Trophoblast cell (in vitro differentiated cells and primary cell): ENCODE data around the gene HRH3.
A peak's percentile ranks its signal among the peaks of the same experiment; 100 is the strongest.

Source experiments
- DNase-seq, 2 donors: peaks; one replicate each; pipeline ENCODE4 v3.0.0-alpha.2; 2016
- H2AFZ ChIP-seq: 2 replicates; pipeline ENCODE4 v1.6.1; 2013; ENCODE audit warnings: low read length, moderate library complexity, mild to moderate bottlenecking; ENCODE audit not compliant: insufficient read depth, poor library complexity
- H2AK5ac ChIP-seq: 2 replicates; pipeline ENCODE4 v1.6.1; 2013; ENCODE audit warnings: mild to moderate bottlenecking, low read length
- H2BK120ac ChIP-seq: 2 replicates; pipeline ENCODE4 v1.6.1; 2013; ENCODE audit warnings: low read length, mild to moderate bottlenecking, moderate library complexity; ENCODE audit not compliant: insufficient read depth, poor library complexity
- H2BK12ac ChIP-seq: 2 replicates; pipeline ENCODE4 v1.6.1; 2013; ENCODE audit warnings: mild to moderate bottlenecking, low read length, moderate library complexity
- H2BK5ac ChIP-seq: 2 replicates; pipeline ENCODE4 v1.6.1; 2013; ENCODE audit warnings: low read length, low read depth, moderate library complexity, mild to moderate bottlenecking; ENCODE audit not compliant: poor library complexity
- H3K14ac ChIP-seq: 2 replicates; pipeline ENCODE4 v1.6.1; 2013; ENCODE audit warnings: mild to moderate bottlenecking, low read length
- H3K18ac ChIP-seq: 2 replicates; pipeline ENCODE4 v1.6.1; 2013; ENCODE audit warnings: mild to moderate bottlenecking, low read length
- H3K23ac ChIP-seq: 2 replicates; pipeline ENCODE4 v1.6.1; 2013; ENCODE audit warnings: low read length
- H3K27ac ChIP-seq: 2 replicates; pipeline ENCODE4 v1.5.1; 2013; ENCODE audit warnings: low read depth, mild to moderate bottlenecking, inconsistent platforms, low read length, moderate library complexity
- H3K27me3 ChIP-seq: 2 replicates; pipeline ENCODE4 v1.6.1; 2013; ENCODE audit warnings: inconsistent platforms, mild to moderate bottlenecking, low read length, moderate library complexity; ENCODE audit not compliant: insufficient read depth
- H3K36me3 ChIP-seq, 2 experiments: 1 replicate in 1 of 2; 2 replicates in 1 of 2; pipeline ENCODE4 v1.6.1; 2013; ENCODE audit warnings: low read length in 2 of 2, mild to moderate bottlenecking in 2 of 2, moderate library complexity in 1 of 2; ENCODE audit not compliant: insufficient read depth in 2 of 2, control insufficient read depth in 1 of 2
- H3K4ac ChIP-seq: 2 replicates; pipeline ENCODE4 v1.6.1; 2013; ENCODE audit warnings: low read depth, mild to moderate bottlenecking, low read length, moderate library complexity
- H3K4me1 ChIP-seq, 2 experiments: 1 replicate in 1 of 2; 2 replicates in 1 of 2; pipeline ENCODE4 v1.6.1; 2013; ENCODE audit warnings: low read length in 2 of 2, mild to moderate bottlenecking in 2 of 2, moderate library complexity in 1 of 2; ENCODE audit not compliant: insufficient read depth in 2 of 2, control insufficient read depth in 1 of 2
- H3K4me2 ChIP-seq: 2 replicates; pipeline ENCODE4 v1.6.1; 2013; ENCODE audit warnings: inconsistent platforms, mild to moderate bottlenecking, low read length, moderate library complexity
- H3K4me3 ChIP-seq: 2 replicates; pipeline ENCODE4 v1.5.1; 2013; ENCODE audit warnings: mild to moderate bottlenecking, low read depth, low read length, inconsistent platforms
- H3K79me1 ChIP-seq: one replicate; pipeline ENCODE4 v1.6.1; 2013; ENCODE audit warnings: low read length
- H3K79me2 ChIP-seq: 2 replicates; pipeline ENCODE4 v1.6.1; 2013; ENCODE audit warnings: low read length, mild to moderate bottlenecking; ENCODE audit not compliant: control insufficient read depth, insufficient read depth, poor library complexity
- H3K9ac ChIP-seq: 2 replicates; pipeline ENCODE4 v1.6.1; 2013; ENCODE audit warnings: mild to moderate bottlenecking, low read length
- H3K9me3 ChIP-seq: 2 replicates; pipeline ENCODE4 v1.6.1; 2013; ENCODE audit warnings: low read depth, mild to moderate bottlenecking, control low read depth, inconsistent platforms, low read length; ENCODE audit not compliant: insufficient read depth
- H4K12ac ChIP-seq: 2 replicates; pipeline ENCODE4 v1.6.1; 2013; ENCODE audit warnings: low read depth, mild to moderate bottlenecking, low read length, moderate library complexity
- H4K8ac ChIP-seq: 2 replicates; pipeline ENCODE4 v1.6.1; 2013; ENCODE audit warnings: low read depth, mild to moderate bottlenecking, low read length, moderate library complexity
- H4K91ac ChIP-seq: one replicate; pipeline ENCODE4 v1.6.1; 2013; ENCODE audit warnings: low read depth, mild to moderate bottlenecking, low read length, moderate library complexity
- WGBS: extraction: QIAGEN DNeasy Blood & Tissue Kit; methylation state at CpG from one replicate; pipeline ENCODE4 v1.1.7; 2013; ENCODE audit warnings: missing lambda C conversion rate; ENCODE audit not compliant: insufficient read length, insufficient coverage; ENCODE audit errors: extremely low coverage; 5-methylcytosine and 5-hydroxymethylcytosine counted together

Gene HRH3

GRCh38 chr20:62267543-62267942 lies 47.5 kb upstream of the HRH3 start:
- peak; percentile 77 to 86 for DNase-seq
- Histone ChIP-seq H3K9ac (no peak overlapping the region), H2BK120ac (no peak overlapping the region)

DNA sequence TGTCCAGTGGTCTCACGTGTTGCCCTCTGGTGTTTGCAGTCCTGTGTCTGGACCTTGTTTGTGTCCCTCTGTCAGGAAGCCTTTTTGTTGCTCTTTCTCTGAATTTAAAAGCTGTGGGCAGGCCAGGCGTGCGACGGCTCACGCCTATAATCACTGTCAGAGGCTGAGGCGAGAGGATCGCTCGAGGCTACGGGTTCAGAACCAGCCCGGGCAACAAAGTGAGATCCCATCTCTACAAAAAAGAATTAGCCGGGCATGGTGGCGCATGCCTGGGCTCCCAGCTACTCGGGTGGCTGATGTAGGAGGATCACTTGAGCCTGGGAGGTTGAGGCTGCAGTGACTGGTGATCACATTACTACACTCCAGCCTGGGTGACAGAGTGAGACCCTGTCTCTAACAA lies 46.8 kb upstream of the HRH3 start:
- no peak overlapping the region for H4K91ac ChIP-seq
- H2AFZ ChIP-seq, result no peak overlapping the region
- peaks cover 5% of the 10 kb centered on the region for H3K9me3 ChIP-seq
- H2BK5ac ChIP-seq, result peak overlapping the region; percentile 35
- H3K23ac ChIP-seq, result no peak overlapping the region
- peak overlapping the region; percentile 13 for H3K14ac ChIP-seq
- no peak overlapping the region for H3K4ac ChIP-seq
- H3K27ac ChIP-seq, result peak overlapping the region; percentile 68
- H3K79me1 ChIP-seq, result peaks cover 11% of the 10 kb centered on the region
- H4K12ac ChIP-seq, result no peak overlapping the region
- H2BK120ac ChIP-seq, result peak overlapping the region; percentile 3
- H2AK5ac ChIP-seq, result no peak overlapping the region
- H4K8ac ChIP-seq, result no peak overlapping the region
- H3K27me3 ChIP-seq, result no peaks in the 10 kb centered on the region
- no CpG with 5 or more reads among the region's 13 CpGs for WGBS
- H3K79me2 ChIP-seq, result peaks cover 4% of the 10 kb centered on the region
- no peak overlapping the region for H2BK12ac ChIP-seq
- peaks cover 17 to 21% of the 10 kb centered on the region in 2 experiments for H3K4me1 ChIP-seq
- no peak overlapping the region for H3K4me3 ChIP-seq
- no peak overlapping the region for H3K9ac ChIP-seq
- no peak overlapping the region for H3K4me2 ChIP-seq
- H3K36me3 ChIP-seq, result peaks cover 48 to 52% of the 10 kb centered on the region in 2 experiments
- peak; percentile 57 to 76 for DNase-seq
- no peak overlapping the region for H3K18ac ChIP-seq

More at GRCh38 chr20:62267543-62267942, 47.5 kb upstream of the HRH3 start:
- Histone ChIP-seq H4K91ac (no peak overlapping the region), H2BK5ac (no peak overlapping the region), H4K8ac (no peak overlapping the region), H3K4me2 (no peak overlapping the region), H3K4me1 (peaks cover 17 to 21% of the 10 kb centered on the region in 2 experiments), H3K79me2 (peaks cover 4% of the 10 kb centered on the region), H2BK12ac (no peak overlapping the region), H3K4me3 (no peak overlapping the region), H3K18ac (no peak overlapping the region), H3K79me1 (peaks cover 11% of the 10 kb centered on the region), H3K23ac (no peak overlapping the region), H3K4ac (no peak overlapping the region), H3K36me3 (peaks cover 48 to 52% of the 10 kb centered on the region in 2 experiments), H3K27ac (peak overlapping the region; percentile 68), H4K12ac (no peak overlapping the region), H3K9me3 (peaks cover 5% of the 10 kb centered on the region), H3K14ac (no peak overlapping the region), H3K27me3 (no peaks in the 10 kb centered on the region), H2AFZ (no peak overlapping the region), H2AK5ac (no peak overlapping the region)
- no CpG with 5 or more reads among the region's 10 CpGs for WGBS

DNA sequence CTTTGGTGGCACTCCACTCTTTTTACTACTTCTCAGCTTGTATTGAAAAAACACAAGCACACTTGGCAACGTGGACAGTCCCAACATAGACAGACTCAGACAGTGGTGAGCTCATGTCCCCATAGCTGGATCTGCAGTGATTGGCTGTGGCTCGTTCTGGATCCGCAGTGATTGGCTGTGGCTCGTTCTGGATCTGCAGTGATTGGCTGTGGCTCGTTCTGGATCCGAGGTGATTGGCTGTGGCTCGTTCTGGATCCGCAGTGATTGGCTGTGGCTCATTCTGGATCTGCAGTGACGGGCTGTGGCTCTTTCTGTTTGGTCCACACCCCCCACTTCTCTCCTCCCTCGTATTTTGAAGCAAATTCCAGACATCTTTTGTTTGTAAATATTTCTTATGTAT lies 46.3 kb upstream of the HRH3 start:
- H3K79me2 ChIP-seq, result peaks cover 4% of the 10 kb centered on the region
- no peak overlapping the region for H3K14ac ChIP-seq
- H2AK5ac ChIP-seq, result no peak overlapping the region
- no peak overlapping the region for H3K23ac ChIP-seq
- H3K18ac ChIP-seq, result no peak overlapping the region
- peaks cover 11% of the 10 kb centered on the region for H3K79me1 ChIP-seq
- no peak overlapping the region for H2BK5ac ChIP-seq
- no peak overlapping the region for H4K8ac ChIP-seq
- H3K4me1 ChIP-seq, result peaks cover 17 to 21% of the 10 kb centered on the region in 2 experiments
- H2BK120ac ChIP-seq, result no peak overlapping the region
- H4K91ac ChIP-seq, result no peak overlapping the region
- peaks cover 5% of the 10 kb centered on the region for H3K9me3 ChIP-seq
- no peak overlapping the region for H4K12ac ChIP-seq
- H2AFZ ChIP-seq, result no peak overlapping the region
- no peak overlapping the region for H3K4ac ChIP-seq
- no peak overlapping the region for H3K27ac ChIP-seq
- DNase-seq, result peak in 1 of 2 donors; percentile 14
- peaks cover 46 to 51% of the 10 kb centered on the region in 2 experiments for H3K36me3 ChIP-seq
- no CpG with 5 or more reads among the region's 10 CpGs for WGBS
- no peak overlapping the region for H2BK12ac ChIP-seq
- peak overlapping the region; percentile 38 for H3K4me3 ChIP-seq
- H3K4me2 ChIP-seq, result no peak overlapping the region
- no peak overlapping the region for H3K9ac ChIP-seq
- H3K27me3 ChIP-seq, result no peaks in the 10 kb centered on the region

DNA sequence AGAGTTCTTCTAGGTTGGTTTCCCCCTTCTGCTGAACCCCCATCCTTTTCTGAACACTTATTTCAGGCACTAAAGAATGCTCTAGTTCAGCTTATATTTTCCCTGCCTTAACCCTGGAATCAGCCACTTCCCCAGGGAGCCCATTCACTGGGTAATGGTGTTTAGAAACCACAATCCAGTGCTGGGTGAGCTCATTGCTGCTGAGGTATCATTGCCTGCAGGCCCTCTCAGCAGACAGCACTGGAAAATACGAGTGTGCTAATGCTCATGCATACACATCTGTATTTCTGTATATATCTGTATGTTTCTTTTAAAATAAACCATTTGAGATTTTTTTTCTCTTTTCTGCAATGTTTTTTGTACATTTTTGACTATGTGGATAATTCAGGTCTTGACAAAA lies 45.3 kb upstream of the HRH3 start:
- Histone ChIP-seq H3K9ac (no peak overlapping the region), H2AFZ (no peak overlapping the region), H3K4me1 (peaks cover 17 to 21% of the 10 kb centered on the region in 2 experiments), H3K14ac (no peak overlapping the region), H3K79me2 (peaks cover 4% of the 10 kb centered on the region), H4K91ac (no peak overlapping the region), H2BK5ac (no peak overlapping the region), H3K27me3 (no peaks in the 10 kb centered on the region), H3K4me3 (no peak overlapping the region), H3K79me1 (peaks cover 11% of the 10 kb centered on the region), H3K9me3 (peaks cover 5% of the 10 kb centered on the region), H3K4ac (no peak overlapping the region), H4K8ac (no peak overlapping the region), H3K36me3 (peaks cover 48 to 54% of the 10 kb centered on the region in 2 experiments), H3K23ac (no peak overlapping the region), H3K18ac (no peak overlapping the region), H2BK120ac (no peak overlapping the region), H3K4me2 (no peak overlapping the region), H3K27ac (no peak overlapping the region), H2BK12ac (no peak overlapping the region), H4K12ac (no peak overlapping the region), H2AK5ac (no peak overlapping the region)
- DNase-seq, result no peak
- WGBS, result no CpG with 5 or more reads among the region's 1 CpG
